IMR-90 (cell line): ENCODE results near the gene POLE4. TPM values are rescaled to one million over a fixed set of nuclear protein-coding genes. Genes with fewer than 3 reads are reported as not detected.

Experiments
- ATAC-seq: fragments of 200-7000 bp; cut with Tn5 transposase; 2 replicates; pipeline ENCODE4 v1.9.1; 2020; ENCODE audit warnings: low read depth, mild to moderate bottlenecking, moderate library complexity
- BruUV-seq: library from RNA; stranded (reverse); fragments of 400-500 nt; replicated peaks from 2 replicates; lab custom pipeline; 2021; lab: Mats Ljungman, UMichigan
- CTCF ChIA-PET: fragments of 300-600 bp; formaldehyde crosslinking; extraction: SDS; loops from one replicate; lab custom pipeline; 2021; ENCODE audit warnings: antibody characterized with exemption; lab: Yijun Ruan, JAX
- POLR2A ChIA-PET: fragments of 300-600 bp; sonication (Branson Sonifier 250); formaldehyde crosslinking; loops from one replicate; lab custom pipeline; 2022; ENCODE audit warnings: antibody characterized with exemption; ENCODE audit not compliant: unreplicated experiment; lab: Charles Lee
- DNase-seq: peaks from one replicate; pipeline ENCODE4 v3.0.0; 2013
- H2AFZ ChIP-seq: replicated peaks from 2 replicates; pipeline ENCODE3; 2013; ENCODE audit warnings: low read length, mild to moderate bottlenecking; ENCODE audit not compliant: poor library complexity
- H2AK5ac ChIP-seq: 2 replicates; pipeline ENCODE4 v1.6.1; 2013; ENCODE audit warnings: low read depth, low read length, inconsistent platforms
- H2AK9ac ChIP-seq: replicated peaks from 2 replicates; pipeline ENCODE3; 2013; ENCODE audit warnings: mild to moderate bottlenecking, low read depth, low read length, moderate library complexity; ENCODE audit not compliant: poor library complexity
- H2BK120ac ChIP-seq: 2 replicates; pipeline ENCODE4 v1.6.1; 2013; ENCODE audit warnings: low read depth, low read length, inconsistent platforms
- H2BK15ac ChIP-seq: 3 replicates; pipeline ENCODE4 v1.6.1; 2013; ENCODE audit warnings: low read depth, low read length, inconsistent platforms
- H2BK20ac ChIP-seq: 2 replicates; pipeline ENCODE4 v1.6.1; 2013; ENCODE audit warnings: low read depth, mild to moderate bottlenecking, inconsistent platforms, low read length, moderate library complexity
- H2BK5ac ChIP-seq: 2 replicates; pipeline ENCODE4 v1.6.1; 2013; ENCODE audit warnings: mild to moderate bottlenecking, low read depth, low read length, inconsistent platforms; ENCODE audit not compliant: poor library complexity, severe bottlenecking
- H3K14ac ChIP-seq: replicated peaks from 2 replicates; pipeline ENCODE4 v1.6.1; 2013; ENCODE audit warnings: low read depth, low read length, inconsistent platforms
- H3K18ac ChIP-seq: 2 replicates; pipeline ENCODE4 v1.6.1; 2013; ENCODE audit warnings: low read depth, low read length, control low read depth
- H3K23ac ChIP-seq: 2 replicates; pipeline ENCODE4 v1.6.1; 2013; ENCODE audit warnings: low read depth, low read length, inconsistent platforms
- H3K27ac ChIP-seq: 2 replicates; pipeline ENCODE4 v1.5.1; 2013; ENCODE audit warnings: mild to moderate bottlenecking, control low read depth, low read length; ENCODE audit not compliant: insufficient read depth
- H3K27me3 ChIP-seq: 2 replicates; pipeline ENCODE4 v1.6.1; 2013; ENCODE audit warnings: low read length; ENCODE audit not compliant: control insufficient read depth, insufficient read depth
- H3K36me3 ChIP-seq: 2 replicates; pipeline ENCODE4 v1.6.1; 2013; ENCODE audit warnings: low read length, mixed read lengths; ENCODE audit not compliant: control insufficient read depth, insufficient read depth
- H3K4ac ChIP-seq: 2 replicates; pipeline ENCODE4 v1.6.1; 2013; ENCODE audit warnings: low read depth, low read length, inconsistent platforms
- H3K4me1 ChIP-seq: 2 replicates; pipeline ENCODE4 v1.6.1; 2013; ENCODE audit warnings: low read length, mixed read lengths; ENCODE audit not compliant: control insufficient read depth, insufficient read depth
- H3K4me2 ChIP-seq: 2 replicates; pipeline ENCODE4 v1.6.1; 2013; ENCODE audit warnings: low read depth, mild to moderate bottlenecking, control low read depth, low read length, moderate library complexity
- H3K4me3 ChIP-seq: 2 replicates; pipeline ENCODE4 v1.5.1; 2013; ENCODE audit warnings: low read depth, mild to moderate bottlenecking, control low read depth, low read length, moderate library complexity; ENCODE audit not compliant: insufficient read depth
- H3K56ac ChIP-seq: 2 replicates; pipeline ENCODE4 v1.6.1; 2013; ENCODE audit warnings: low read length, inconsistent platforms; ENCODE audit not compliant: insufficient read depth; ENCODE audit errors: extremely low read depth
- H3K79me1 ChIP-seq, 2 experiments: 2 replicates each; pipeline ENCODE4 v1.6.1; 2013; ENCODE audit warnings: low read length in 2 of 2, inconsistent platforms in 1 of 2, low read depth in 1 of 2
- H3K9ac ChIP-seq: 2 replicates; pipeline ENCODE4 v1.6.1; 2013; ENCODE audit warnings: low read depth, low read length, control low read depth
- H3K9me1 ChIP-seq: 2 replicates; pipeline ENCODE4 v1.6.1; 2013; ENCODE audit warnings: low read length, inconsistent platforms; ENCODE audit not compliant: insufficient read depth
- H3K9me3 ChIP-seq: 2 replicates; pipeline ENCODE4 v1.6.1; 2013; ENCODE audit warnings: low read length; ENCODE audit not compliant: control insufficient read depth, insufficient read depth
- H4K20me1 ChIP-seq: 2 replicates; pipeline ENCODE4 v1.6.1; 2013; ENCODE audit warnings: low read length, inconsistent platforms; ENCODE audit not compliant: insufficient read depth
- H4K5ac ChIP-seq: 2 replicates; pipeline ENCODE4 v1.6.1; 2013; ENCODE audit warnings: mild to moderate bottlenecking, low read depth, low read length, control low read depth
- H4K8ac ChIP-seq, 2 experiments: 2 replicates each; pipeline ENCODE4 v1.6.1; 2013; ENCODE audit warnings: low read depth in 2 of 2, low read length in 2 of 2, control low read depth in 1 of 2, inconsistent platforms in 1 of 2
- H4K91ac ChIP-seq: 2 replicates; pipeline ENCODE4 v1.6.1; 2013; ENCODE audit warnings: low read depth, low read length, inconsistent platforms; ENCODE audit not compliant: insufficient read depth
- BHLHE40 ChIP-seq: fragments of 150-350 bp; IDR thresholded peaks from 2 replicates; pipeline ENCODE4 v1.6.1; 2016; ENCODE audit warnings: mild to moderate bottlenecking, low read depth, low read length
- FOS ChIP-seq: fragments of 150-350 bp; IDR thresholded peaks from 2 replicates; pipeline ENCODE4 v1.6.1; 2016; ENCODE audit warnings: low read depth, low read length
- MAFK ChIP-seq: IDR thresholded peaks from 2 replicates; pipeline ENCODE4 v1.6.1; 2012; ENCODE audit warnings: low read depth, low read length, improper control_type of control experiment
- MAZ ChIP-seq: IDR thresholded peaks from 2 replicates; pipeline ENCODE4 v1.6.1; 2012; ENCODE audit warnings: low read depth, mild to moderate bottlenecking, low read length, improper control_type of control experiment, moderate library complexity, borderline replicate concordance
- MXI1 ChIP-seq: IDR thresholded peaks from 2 replicates; pipeline ENCODE4 v1.6.1; 2012; ENCODE audit warnings: low read depth, mild to moderate bottlenecking, low read length, moderate library complexity, borderline replicate concordance
- POLR2A ChIP-seq: IDR thresholded peaks from 2 replicates; pipeline ENCODE4 v1.6.1; 2012; ENCODE audit warnings: mild to moderate bottlenecking, low read depth, low read length
- RFX5 ChIP-seq: IDR thresholded peaks from 2 replicates; pipeline ENCODE4 v1.8.0; 2012; ENCODE audit warnings: low read depth, mild to moderate bottlenecking, low read length, moderate library complexity
- SMC3 ChIP-seq: fragments of 150-350 bp; IDR thresholded peaks from 2 replicates; pipeline ENCODE4 v1.6.1; 2016; ENCODE audit warnings: low read depth, mild to moderate bottlenecking, antibody characterized with exemption, low read length, moderate library complexity
- WGBS, 2 experiments: methylation state at CpG; one replicate each; pipeline versions ENCODE4 v1.1.5 to v1.1.7; 2013; ENCODE audit warnings: missing lambda C conversion rate in 2 of 2; ENCODE audit not compliant: insufficient read length in 1 of 2; ENCODE audit errors: extremely low coverage in 2 of 2; 5-methylcytosine and 5-hydroxymethylcytosine counted together
- dilution Hi-C: fragments of 300-500 bp; cut with HindIII; formaldehyde crosslinking; loops from one replicate; pipeline ENCODE4 v1.14.3; 2018; ENCODE audit warnings: low sequenced_read_pairs; ENCODE audit not compliant: unreplicated experiment
- in situ Hi-C: fragments of 300-500 bp; cut with MboI; formaldehyde crosslinking; loops from 3 replicates; pipeline ENCODE4 v1.14.3; 2019; ENCODE audit warnings: low sequenced_read_pairs, inconsistent platforms, mixed read lengths
- intact Hi-C: fragments of 100-400 bp; cut with micrococcal nuclease; formaldehyde crosslinking; loops from 2 replicates; pipeline ENCODE4 v1.10.0; 2022
- polyA plus RNA-seq, 3 experiments: library from polyadenylated mRNA; depleted of rRNA; stranded (reverse); fragments of >200 nt; gene quantifications; 2 replicates each; pipeline ENCODE4 v1.2.3, GENCODE V29; 2012; ENCODE audit warnings: low replicate concordance in 1 of 3
- total RNA-seq: library from RNA; depleted of rRNA; stranded (reverse); fragments of >200 nt; gene quantifications from 2 replicates; pipeline ENCODE4 v1.2.3, GENCODE V29; 2012
- TF ChIP-seq, protein P1 (sequence below): fragments of 150-350 bp; IDR thresholded peaks from 2 replicates; pipeline ENCODE4 v1.6.1; 2017; ENCODE audit warnings: mild to moderate bottlenecking, antibody characterized with exemption, low read length, low read depth

The POLE4 gene
- total and polyA plus RNA-seq, 2 of the 4 experiments (the other 2 are of a cell fraction): 9.0 to 23.9 TPM

DNA sequence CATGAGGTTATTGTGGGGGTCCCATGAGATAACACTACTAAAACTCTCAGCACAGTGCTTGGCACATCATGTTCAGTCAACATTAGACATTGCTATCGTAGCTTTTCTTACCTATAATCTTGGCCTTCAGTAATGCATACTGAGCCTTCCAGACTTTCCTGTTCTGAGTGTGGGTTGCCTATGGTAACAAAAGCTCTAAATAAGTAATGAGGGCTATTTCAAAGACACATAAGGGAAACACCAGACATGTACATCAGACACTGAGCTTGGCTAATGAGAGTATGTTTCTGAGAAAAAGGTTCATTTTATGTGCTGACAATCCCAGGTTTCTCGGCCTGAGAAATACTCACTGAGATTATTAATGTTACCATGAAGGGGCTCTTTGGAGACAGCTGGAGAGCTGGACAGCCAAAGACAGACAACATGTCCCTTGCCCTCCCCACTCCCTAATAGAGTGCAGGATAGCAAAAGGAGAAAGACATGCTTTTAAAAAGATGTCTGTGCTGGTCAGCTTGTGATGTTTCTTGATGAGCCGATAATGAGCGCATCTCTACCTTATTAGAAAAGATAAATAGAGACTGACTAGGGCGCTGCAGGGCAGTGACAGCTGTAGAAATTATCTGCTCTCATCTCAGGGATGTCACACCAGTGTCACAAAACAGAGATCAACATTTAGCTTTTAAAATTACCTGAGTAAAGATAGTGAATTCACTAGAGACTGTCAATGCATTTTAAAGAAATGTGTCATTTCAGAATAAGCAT is 25.4 kb downstream of the POLE4 start:
- Histone ChIP-seq H4K20me1 (no peaks in the 10 kb centered on the region), H2AK9ac (no peak overlapping the region), H3K4ac (no peak overlapping the region), H3K56ac (no peak overlapping the region), H3K18ac (no peak overlapping the region), H4K8ac (no peak overlapping the region), H3K23ac (no peak overlapping the region), H2BK20ac (no peak overlapping the region), H2BK15ac (no peak overlapping the region), H3K4me1 (no peaks in the 10 kb centered on the region), H3K79me1 (no peaks in the 10 kb centered on the region), H3K4me2 (no peak overlapping the region), H3K4me3 (no peak overlapping the region), H4K5ac (no peak overlapping the region), H3K14ac (no peak overlapping the region), H2AFZ (no peak overlapping the region), H2BK120ac (no peak overlapping the region), H3K36me3 (no peaks in the 10 kb centered on the region), H3K27ac (no peak overlapping the region), H2AK5ac (no peak overlapping the region), H3K9me3 (no peaks in the 10 kb centered on the region), H3K9ac (no peak overlapping the region), H4K91ac (no peak overlapping the region), H3K27me3 (no peaks in the 10 kb centered on the region), H3K9me1 (no peaks in the 10 kb centered on the region), H2BK5ac (no peak overlapping the region)
- no TSS peak for BruUV-seq
- ChIA-PET CTCF (no interaction called here), POLR2A (interaction anchor here (0.5 to 0.9 kb wide), 2 partner anchors 27 to 216 kb away, joined by 4 to 7 read pairs; no protein-coding TSS in a partner anchor)
- no peak for ATAC-seq
- dilution Hi-C loops: no loop called here
- intact Hi-C loops: no loop called here
- in situ Hi-C loops: no loop called here
- DNase-seq: no peak
- no peak for TF ChIP-seq MXI1
- no peak for TF ChIP-seq MAZ
- TF ChIP-seq MAFK: no peak
- TF ChIP-seq POLR2A: no peak
- no peak for TF ChIP-seq SMC3
- no peak for TF ChIP-seq BHLHE40
- TF ChIP-seq, protein P1, sequence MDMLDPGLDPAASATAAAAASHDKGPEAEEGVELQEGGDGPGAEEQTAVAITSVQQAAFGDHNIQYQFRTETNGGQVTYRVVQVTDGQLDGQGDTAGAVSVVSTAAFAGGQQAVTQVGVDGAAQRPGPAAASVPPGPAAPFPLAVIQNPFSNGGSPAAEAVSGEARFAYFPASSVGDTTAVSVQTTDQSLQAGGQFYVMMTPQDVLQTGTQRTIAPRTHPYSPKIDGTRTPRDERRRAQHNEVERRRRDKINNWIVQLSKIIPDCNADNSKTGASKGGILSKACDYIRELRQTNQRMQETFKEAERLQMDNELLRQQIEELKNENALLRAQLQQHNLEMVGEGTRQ: no peak
- TF ChIP-seq FOS: no peak
- no peak for TF ChIP-seq RFX5
- no CpG with 5 or more reads among the region's 5 CpGs for WGBS, 2 experiments
